Activated CD4-positive, alpha-beta T cell treated with anti-CD3 and anti-CD28 coated beads, Interleukin-2, Interleukin-4, amounts not matched to agents 100 ng/mL and 50 ng/mL, durations not matched to agents 16 hours and 8 hours (primary cell): Measurements from ENCODE around the gene PITRM1.
A peak's percentile ranks its signal among the peaks of the same experiment; 100 is the strongest.
"Not testable (repeated sequence)": the region's sequence is repeated elsewhere in the genome, so short reads cannot be mapped to it uniquely, and the experiment has no call there.

Source experiments
- DNase-seq: peaks from one replicate; pipeline ENCODE4 v3.0.0-alpha.2; 2020; ENCODE audit warnings: low spot score

The PITRM1 gene

DNA sequence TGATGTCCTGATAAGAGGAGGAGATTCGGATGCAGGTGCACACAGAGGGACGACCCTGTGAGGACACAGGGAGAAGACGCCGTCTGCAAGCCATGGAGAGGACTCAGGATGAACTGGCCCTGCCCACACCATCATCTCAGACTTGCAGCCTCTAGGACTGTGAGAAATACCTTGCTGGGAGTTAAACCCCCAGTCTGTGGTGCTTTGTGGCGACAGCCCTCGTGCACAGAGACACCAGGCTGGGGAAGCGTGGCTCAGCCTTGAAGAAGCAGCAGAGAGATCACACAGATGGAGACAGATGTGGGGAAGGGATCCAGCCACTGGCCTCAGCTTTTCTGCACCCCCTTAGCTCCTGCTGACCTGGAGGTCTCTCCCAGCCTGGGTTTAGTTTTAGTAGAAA is 26.3 kb upstream of the PITRM1 start:
- no peak for DNase-seq

GRCh38 chr10:3197348-3198003 is 24.9 kb upstream of the PITRM1 start:
- peak; percentile 95 for DNase-seq

DNA sequence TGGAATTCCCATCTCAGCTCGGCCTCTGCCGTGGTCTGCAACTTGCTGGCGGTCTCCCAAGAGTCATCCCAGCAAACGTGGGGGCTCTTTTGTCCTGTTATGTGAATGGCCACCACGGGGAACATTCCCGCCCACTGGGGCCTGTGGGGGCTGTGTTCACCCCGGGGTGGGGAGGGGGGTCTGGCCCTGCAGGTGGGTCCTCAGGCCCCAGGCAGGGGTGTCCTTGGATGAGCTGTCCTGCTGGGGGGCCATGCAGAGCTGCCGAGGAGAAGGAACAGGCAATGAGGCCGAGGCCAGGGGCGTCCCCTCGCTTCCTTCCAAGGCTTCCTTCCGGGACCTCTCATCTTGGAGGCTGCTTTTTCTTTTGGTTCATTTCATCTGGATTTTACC is 24.4 kb upstream of the PITRM1 start:
- DNase-seq = no peak

DNA sequence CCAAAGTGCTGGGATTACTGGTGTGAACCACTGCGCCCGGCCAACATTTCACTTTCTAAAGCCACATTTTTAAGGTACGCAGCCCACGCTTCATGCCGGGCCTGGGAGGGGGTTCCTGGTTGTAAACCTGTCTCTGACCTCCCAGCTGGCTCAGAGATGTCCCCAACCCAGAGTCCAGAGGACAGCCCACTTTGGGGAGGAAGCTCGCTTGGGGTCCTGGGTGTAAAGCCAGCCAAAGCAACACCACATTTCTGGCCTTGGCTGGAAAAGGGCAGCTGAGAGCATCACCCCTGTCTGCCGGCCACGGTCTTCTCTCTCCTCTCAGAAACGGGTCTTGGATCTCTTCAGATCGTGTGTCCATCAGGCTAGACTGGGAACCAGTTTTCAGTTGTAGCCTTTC is 23.9 kb upstream of the PITRM1 start:
- no peak for DNase-seq

- DNase-seq = no peak
Observed at GRCh38 chr10:3195726-3196125, 23.1 kb upstream of the PITRM1 start.

- no peak for DNase-seq
Observed at GRCh38 chr10:3195286-3195685, 22.7 kb upstream of the PITRM1 start.

GRCh38 chr10:3194871-3195270 is 22.3 kb upstream of the PITRM1 start:
- no peak for DNase-seq

GRCh38 chr10:3193751-3194150 is 21.2 kb upstream of the PITRM1 start:
- no peak for DNase-seq

- DNase-seq = peak; percentile 53
Observed at GRCh38 chr10:3192856-3193635, 20.5 kb upstream of the PITRM1 start.

DNA sequence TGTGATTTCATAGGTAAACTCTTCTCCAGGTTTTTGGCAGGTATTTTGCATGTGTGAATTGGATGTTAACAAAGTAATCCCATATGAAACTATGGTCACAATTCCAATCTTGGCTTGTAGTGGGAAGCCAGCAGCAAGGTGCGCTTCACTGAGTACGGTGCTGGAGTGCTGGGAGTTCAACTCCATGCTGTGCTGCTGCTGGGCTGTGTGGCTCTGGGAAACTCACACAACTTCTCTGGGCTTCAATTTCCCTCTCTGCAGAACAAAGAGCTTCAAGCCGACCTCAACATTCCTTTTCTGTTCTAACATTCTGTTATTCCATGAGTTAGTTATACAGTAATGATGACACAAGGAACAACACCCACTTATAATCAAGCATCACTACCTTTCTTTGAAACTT is 18.2 kb upstream of the PITRM1 start:
- DNase-seq = no peak

DNA sequence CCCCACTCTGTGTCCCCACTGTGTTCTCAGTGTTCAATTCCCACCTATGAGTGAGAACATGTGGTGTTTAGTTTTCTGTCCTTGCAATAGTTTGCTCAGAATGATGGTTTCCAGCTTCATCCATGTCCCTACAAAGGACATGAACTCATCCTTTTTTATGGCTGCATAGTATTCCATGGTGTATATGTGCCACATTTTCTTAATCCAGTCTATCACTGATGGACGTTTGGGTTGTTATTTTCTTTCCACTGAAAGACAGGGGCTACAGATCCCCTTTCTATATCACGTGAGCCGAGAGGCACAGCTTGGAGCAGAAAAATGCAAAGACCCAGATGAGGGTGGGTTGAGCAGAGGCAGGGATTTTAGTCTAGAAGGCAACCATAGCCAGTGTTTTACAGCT is 14.6 kb upstream of the PITRM1 start:
- not testable (repeated sequence) for DNase-seq

DNA sequence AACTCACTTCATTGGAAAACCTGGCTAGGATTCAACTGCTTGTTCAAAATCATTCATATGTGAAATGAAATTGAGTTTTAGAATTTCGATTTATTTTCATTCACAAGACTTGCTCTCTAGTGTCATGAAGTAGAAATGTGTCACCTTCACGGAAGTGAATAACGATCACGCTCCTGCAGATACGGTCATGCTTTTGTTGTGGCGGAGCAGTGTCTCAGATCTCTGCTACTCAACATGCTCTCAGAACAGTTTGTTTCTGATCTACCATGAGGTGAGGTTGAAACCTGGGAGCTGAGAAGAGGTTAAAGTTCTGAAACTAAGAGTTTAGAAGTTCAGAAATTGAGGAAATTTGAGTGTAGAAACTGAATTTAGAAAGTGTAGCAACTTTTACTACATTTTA is 13.8 kb upstream of the PITRM1 start:
- DNase-seq = peak; percentile 60

- no peak for DNase-seq
Observed at GRCh38 chr10:3185386-3185785, 12.8 kb upstream of the PITRM1 start.

- no peak for DNase-seq
Observed at GRCh38 chr10:3180355-3181025, 7.9 kb upstream of the PITRM1 start.

DNA sequence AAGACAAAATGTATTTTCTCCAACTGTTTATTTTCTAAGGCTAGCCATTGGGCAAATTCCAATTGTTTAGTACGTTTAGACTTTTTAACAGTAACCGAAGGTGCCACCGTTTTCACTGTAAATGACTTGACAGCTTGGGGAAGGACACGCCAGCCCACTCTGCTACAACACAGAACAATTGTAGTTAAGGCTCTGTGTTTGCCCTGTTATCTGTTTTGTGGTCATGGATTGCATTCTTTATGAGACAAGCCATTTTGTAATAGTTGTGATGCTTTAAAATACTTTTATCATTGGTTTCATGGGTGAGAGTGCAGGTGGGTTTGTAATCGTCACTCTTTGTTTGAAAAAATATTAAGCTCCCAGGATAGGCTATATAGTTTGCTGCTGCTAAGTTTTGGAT is 6.6 kb upstream of the PITRM1 start:
- DNase-seq = no peak

- no peak for DNase-seq
Observed at GRCh38 chr10:3178042-3178441, 5.5 kb upstream of the PITRM1 start.

GRCh38 chr10:3173171-3173878 is 743 bp upstream of the PITRM1 start:
- DNase-seq = peak; percentile 68

GRCh38 chr10:3172081-3172445 is 519 bp downstream of the PITRM1 start:
- DNase-seq = peak; percentile 42

DNA sequence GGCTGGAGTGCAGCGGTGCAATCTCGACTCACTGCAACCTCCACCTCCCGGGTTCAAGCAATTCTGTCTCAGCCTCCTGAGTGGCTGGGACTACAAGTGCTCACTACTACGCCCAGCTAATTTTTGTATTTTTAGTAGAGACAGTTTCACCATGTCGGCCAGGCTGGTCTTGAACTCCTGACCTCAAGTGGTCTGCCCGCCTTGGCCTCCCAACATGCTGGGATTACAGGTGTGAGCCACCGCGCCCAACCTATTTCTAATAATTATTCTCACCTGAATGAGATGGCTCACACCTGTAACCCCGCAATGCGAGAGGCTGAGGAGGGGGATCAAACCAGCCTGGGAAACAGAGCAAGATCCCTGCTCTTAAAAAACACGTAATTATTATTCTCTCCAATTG is 1.1 kb downstream of the PITRM1 start:
- DNase-seq = not testable (repeated sequence)

GRCh38 chr10:3169673-3170072 is 2.9 kb downstream of the PITRM1 start:
- no peak for DNase-seq

- no peak for DNase-seq
Observed at GRCh38 chr10:3169271-3169670, 3.3 kb downstream of the PITRM1 start.

DNA sequence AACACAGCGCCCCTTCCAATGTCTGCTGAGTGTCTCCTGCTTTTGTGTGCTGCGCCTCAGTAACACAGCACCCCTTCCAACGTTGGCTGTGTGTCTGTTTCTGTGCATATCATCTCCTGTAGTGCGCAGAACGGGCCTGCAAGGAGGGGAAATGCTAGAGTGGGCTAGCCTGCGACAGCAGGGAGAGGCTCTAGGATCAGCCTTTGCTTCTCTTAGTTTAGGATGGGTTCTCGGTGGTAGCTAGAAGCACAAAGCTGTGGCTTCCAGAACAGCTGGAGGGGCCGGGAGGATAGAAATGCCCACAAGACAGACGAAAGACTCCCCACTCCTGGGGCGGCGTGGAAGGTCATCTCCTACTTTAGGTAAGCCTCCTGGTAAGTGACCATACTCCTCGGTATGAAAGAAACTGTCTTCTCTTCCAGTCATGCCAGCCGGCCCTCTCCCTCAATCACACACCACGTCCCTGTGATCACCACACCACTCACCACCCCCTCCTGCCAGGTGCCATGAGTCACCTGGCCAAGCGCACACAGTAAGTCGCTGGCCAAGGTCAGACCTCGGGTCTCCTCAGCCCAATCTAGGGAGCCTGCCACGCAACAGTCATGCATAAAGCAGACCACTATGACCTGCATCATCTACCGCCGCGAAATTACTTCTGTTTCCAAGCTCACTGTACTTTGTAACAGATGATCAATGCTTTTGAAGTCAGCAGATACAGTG is 4.8 kb downstream of the PITRM1 start:
- no peak for DNase-seq
